ENCODE results near the gene TTC27.

Gene TTC27

DNA sequence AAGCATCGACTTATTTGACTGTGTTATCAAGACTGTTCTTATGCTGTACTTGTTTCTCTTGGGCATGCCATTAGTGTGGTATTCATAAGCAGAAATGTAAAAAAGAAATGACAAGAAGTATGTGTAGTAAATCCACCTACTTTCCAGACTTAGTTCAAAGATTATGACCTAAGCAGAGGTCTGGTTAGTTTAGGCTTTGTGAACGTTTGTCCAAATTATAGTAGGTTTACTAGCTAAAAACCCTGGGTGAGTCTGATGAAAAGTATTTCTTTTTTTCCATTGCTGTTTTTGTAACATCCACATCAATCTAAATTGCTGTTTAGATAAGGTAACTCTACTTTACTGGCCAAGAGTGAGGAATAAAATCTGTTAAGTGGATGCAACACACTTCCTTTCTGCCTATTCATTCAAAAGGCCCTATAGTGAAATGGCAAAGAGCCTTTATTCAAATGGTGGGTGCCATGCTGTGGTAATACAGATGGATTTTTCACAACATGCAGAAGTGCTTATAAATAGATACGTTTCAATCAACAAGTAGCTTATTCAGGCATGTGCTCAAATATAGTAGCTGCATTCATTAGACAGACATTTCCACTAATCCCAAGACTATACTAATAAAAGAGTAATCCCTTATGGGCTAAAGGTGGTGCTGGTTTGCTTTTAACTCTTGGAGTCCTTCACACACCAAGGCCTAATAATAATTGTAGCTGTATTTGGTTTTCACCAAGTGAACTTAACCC lies 196.4 kb downstream of the TTC27 start:
- H3K9me3 ChIP-seq (ENCODE audit: insufficient read depth, low read length, severe bottlenecking), result no peaks in the 10 kb centered on the region
- no peak overlapping the region for H3K9ac ChIP-seq (ENCODE audit: low read depth, low read length)
- peaks cover 3% of the 10 kb centered on the region; the same call in 1 of the 2 replicates for H3K36me3 ChIP-seq (ENCODE audit: insufficient read depth, low read length)
- no peak overlapping the region for H3K4me2 ChIP-seq (ENCODE audit: insufficient read depth, low read length)
- ATAC-seq (ENCODE audit: insufficient read depth, low read depth) (no peak), DNase-seq (no peak)
- H3K4me3 ChIP-seq (ENCODE audit: low read depth in 1 of 2, low read length in 2 of 2), result no peak overlapping the region
- no peaks in the 10 kb centered on the region for H3K79me2 ChIP-seq (ENCODE audit: insufficient read depth, low read length)
- TF ChIP-seq, protein P1, sequence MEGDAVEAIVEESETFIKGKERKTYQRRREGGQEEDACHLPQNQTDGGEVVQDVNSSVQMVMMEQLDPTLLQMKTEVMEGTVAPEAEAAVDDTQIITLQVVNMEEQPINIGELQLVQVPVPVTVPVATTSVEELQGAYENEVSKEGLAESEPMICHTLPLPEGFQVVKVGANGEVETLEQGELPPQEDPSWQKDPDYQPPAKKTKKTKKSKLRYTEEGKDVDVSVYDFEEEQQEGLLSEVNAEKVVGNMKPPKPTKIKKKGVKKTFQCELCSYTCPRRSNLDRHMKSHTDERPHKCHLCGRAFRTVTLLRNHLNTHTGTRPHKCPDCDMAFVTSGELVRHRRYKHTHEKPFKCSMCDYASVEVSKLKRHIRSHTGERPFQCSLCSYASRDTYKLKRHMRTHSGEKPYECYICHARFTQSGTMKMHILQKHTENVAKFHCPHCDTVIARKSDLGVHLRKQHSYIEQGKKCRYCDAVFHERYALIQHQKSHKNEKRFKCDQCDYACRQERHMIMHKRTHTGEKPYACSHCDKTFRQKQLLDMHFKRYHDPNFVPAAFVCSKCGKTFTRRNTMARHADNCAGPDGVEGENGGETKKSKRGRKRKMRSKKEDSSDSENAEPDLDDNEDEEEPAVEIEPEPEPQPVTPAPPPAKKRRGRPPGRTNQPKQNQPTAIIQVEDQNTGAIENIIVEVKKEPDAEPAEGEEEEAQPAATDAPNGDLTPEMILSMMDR (IDR thresholded peaks at IDR 0.05; ENCODE audit: borderline replicate concordance, extremely low read depth, low read length, poor library complexity, severe bottlenecking), result no peak
- TF ChIP-seq EZH2 (IDR thresholded peaks at IDR 0.05; ENCODE audit: borderline replicate concordance, low read depth, low read length, severe bottlenecking), result no peak
- no peak overlapping the region for H2AFZ ChIP-seq (ENCODE audit: low read depth, low read length)
- H3K27ac ChIP-seq (ENCODE audit: low read length), result no peak overlapping the region
- H3K4me1 ChIP-seq (ENCODE audit: insufficient read depth, low read length), result no peaks in the 10 kb centered on the region
- H3K27me3 ChIP-seq (ENCODE audit: insufficient read depth, low read length, poor library complexity), result no peaks in the 10 kb centered on the region
- H4K20me1 ChIP-seq (ENCODE audit: insufficient read depth, low read length), result no peaks in the 10 kb centered on the region

DNA sequence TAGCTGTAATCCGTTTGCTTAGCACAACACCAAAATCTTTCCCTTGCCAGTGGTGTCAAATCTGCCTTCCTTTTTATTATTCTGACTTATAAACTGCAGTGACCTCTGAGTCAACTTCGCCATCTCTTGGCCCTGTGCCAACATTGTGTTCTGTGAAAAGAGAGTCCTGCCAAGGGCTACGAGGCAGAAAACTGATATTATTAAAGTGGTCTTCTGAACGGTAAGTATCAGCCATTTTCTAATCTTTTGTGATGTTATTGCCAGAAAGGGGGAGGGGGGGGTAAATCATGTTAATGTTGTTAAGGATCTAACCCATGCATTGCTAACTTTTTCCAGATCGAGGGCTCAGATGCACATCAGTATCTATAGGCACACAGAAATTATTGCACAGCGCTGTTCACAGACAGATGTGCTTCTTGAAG lies 197.5 kb downstream of the TTC27 start:
- H3K9me3 ChIP-seq (ENCODE audit: insufficient read depth, low read length, severe bottlenecking), result no peaks in the 10 kb centered on the region
- no peaks in the 10 kb centered on the region for H3K79me2 ChIP-seq (ENCODE audit: insufficient read depth, low read length)
- no peak overlapping the region for H2AFZ ChIP-seq (ENCODE audit: low read depth, low read length)
- no peak overlapping the region for H3K4me2 ChIP-seq (ENCODE audit: insufficient read depth, low read length)
- H3K36me3 ChIP-seq (ENCODE audit: insufficient read depth, low read length), result peaks cover 3% of the 10 kb centered on the region; the same call in 1 of the 2 replicates
- no peak overlapping the region for H3K27ac ChIP-seq (ENCODE audit: low read length)
- H3K4me3 ChIP-seq (ENCODE audit: low read depth in 1 of 2, low read length in 2 of 2), result no peak overlapping the region
- DNase-seq (no peak), ATAC-seq (ENCODE audit: insufficient read depth, low read depth) (no peak)
- H3K27me3 ChIP-seq (ENCODE audit: insufficient read depth, low read length, poor library complexity), result no peaks in the 10 kb centered on the region
- no peak overlapping the region for H3K9ac ChIP-seq (ENCODE audit: low read depth, low read length)
- H3K4me1 ChIP-seq (ENCODE audit: insufficient read depth, low read length), result no peaks in the 10 kb centered on the region
- H4K20me1 ChIP-seq (ENCODE audit: insufficient read depth, low read length), result no peaks in the 10 kb centered on the region
- TF ChIP-seq EZH2 (IDR thresholded peaks at IDR 0.05; ENCODE audit: borderline replicate concordance, low read depth, low read length, severe bottlenecking), result no peak
- TF ChIP-seq, protein P1 (IDR thresholded peaks at IDR 0.05; ENCODE audit: borderline replicate concordance, extremely low read depth, low read length, poor library complexity, severe bottlenecking), result no peak

DNA sequence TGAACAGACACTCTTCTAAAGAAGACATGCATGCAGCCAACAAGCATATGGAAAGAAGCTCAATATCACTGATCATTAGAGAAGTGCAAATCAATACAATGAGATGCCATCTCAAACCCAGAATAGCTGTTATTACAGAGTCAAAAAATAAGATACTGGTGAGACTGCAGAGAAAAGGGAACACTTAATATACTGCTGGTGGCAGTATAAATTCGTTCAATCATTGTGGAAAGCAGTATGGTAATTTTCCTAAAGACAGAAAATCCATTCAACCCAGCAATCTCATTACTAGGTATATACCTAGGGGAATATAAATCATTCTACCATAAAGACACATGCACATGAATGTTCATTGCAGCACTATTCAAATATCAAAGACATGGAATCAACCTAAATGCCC lies 202.3 kb downstream of the TTC27 start:
- Histone ChIP-seq H3K9me3 (ENCODE audit: insufficient read depth, low read length, severe bottlenecking) (no peaks in the 10 kb centered on the region), H3K27me3 (ENCODE audit: insufficient read depth, low read length, poor library complexity) (no peaks in the 10 kb centered on the region), H3K79me2 (ENCODE audit: insufficient read depth, low read length) (no peaks in the 10 kb centered on the region), H3K36me3 (ENCODE audit: insufficient read depth, low read length) (no peaks in the 10 kb centered on the region), H3K4me1 (ENCODE audit: insufficient read depth, low read length) (no peaks in the 10 kb centered on the region), H3K9ac (ENCODE audit: low read depth, low read length) (no peak overlapping the region), H4K20me1 (ENCODE audit: insufficient read depth, low read length) (no peaks in the 10 kb centered on the region), H3K4me3 (ENCODE audit: low read depth in 1 of 2, low read length in 2 of 2) (no peak overlapping the region), H3K27ac (ENCODE audit: low read length) (no peak overlapping the region), H2AFZ (ENCODE audit: low read depth, low read length) (no peak overlapping the region), H3K4me2 (ENCODE audit: insufficient read depth, low read length) (no peak overlapping the region)
- no peak for ATAC-seq (ENCODE audit: insufficient read depth, low read depth)
- DNase-seq, result no peak
- TF ChIP-seq EZH2 (IDR thresholded peaks at IDR 0.05; ENCODE audit: borderline replicate concordance, low read depth, low read length, severe bottlenecking), result no peak
- TF ChIP-seq, protein P1 (IDR thresholded peaks at IDR 0.05; ENCODE audit: borderline replicate concordance, extremely low read depth, low read length, poor library complexity, severe bottlenecking), result no peak

Data from DND-41 (cell line).